SKM-1 (cell line): ENCODE measurements around the gene SLF1.
A peak's percentile ranks its signal among the peaks of the same experiment; 100 is the strongest.
"Not testable (repeated sequence)": the region's sequence is repeated elsewhere in the genome, so short reads cannot be mapped to it uniquely, and the experiment has no call there.

ENCODE experiments used
- DNase-seq: peaks from one replicate; lab custom pipeline; 2025; ENCODE audit not compliant: unreplicated experiment; lab: John Stamatoyannopoulos, UW

Gene SLF1

DNA sequence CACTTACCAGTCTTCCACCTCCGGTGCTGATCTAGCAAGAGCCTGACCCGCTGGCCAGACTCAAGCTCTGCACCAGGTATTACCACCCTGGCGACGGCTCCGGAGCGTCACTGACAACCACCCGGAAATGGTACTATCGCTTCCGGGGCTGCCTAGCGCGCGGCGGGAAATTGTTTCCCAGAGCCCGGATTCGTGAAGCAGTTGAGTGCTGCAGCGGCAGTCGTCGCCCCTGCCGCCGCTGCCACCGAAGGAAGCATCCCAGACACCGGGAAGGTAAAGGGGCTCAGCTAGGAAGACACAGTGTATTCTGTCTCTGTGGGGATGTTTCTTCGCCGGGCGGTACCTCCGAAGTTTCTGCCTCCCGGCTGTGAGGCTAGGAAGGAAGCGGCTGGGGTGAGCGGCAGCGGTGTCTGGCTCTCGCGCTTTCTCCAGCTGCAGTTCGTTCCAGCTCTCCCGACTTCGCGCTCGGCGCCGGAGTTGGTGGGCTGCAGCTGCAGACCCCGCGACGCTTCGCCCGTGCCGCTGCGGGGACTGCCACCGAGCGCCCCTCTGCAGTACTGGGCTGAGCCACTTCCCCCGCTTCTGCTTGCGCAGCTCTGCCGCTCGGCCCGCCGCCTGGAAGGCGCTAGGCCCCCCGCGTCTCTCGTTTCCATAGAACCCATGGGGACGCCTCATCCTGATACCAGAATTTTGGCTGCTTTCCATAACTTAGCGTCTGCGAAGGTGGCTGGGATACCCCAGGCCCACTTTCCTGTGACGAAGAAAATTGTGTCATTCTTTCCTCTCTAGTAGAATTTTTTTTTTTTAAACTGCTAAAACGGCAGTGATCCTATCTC, at the start of gene SLF1, which contains the start of gene KIAA0825:
SLF1 (plus strand) TSS at position 177 of the 836 bp plus-strand sequence. CDS start 10,142 bp downstream, outside the sequence.
KIAA0825 (minus strand) TSS at position 112 of the 836 bp plus-strand sequence. CDS start 81,478 bp downstream, outside the sequence.
- peak; percentile 69 for DNase-seq

DNA sequence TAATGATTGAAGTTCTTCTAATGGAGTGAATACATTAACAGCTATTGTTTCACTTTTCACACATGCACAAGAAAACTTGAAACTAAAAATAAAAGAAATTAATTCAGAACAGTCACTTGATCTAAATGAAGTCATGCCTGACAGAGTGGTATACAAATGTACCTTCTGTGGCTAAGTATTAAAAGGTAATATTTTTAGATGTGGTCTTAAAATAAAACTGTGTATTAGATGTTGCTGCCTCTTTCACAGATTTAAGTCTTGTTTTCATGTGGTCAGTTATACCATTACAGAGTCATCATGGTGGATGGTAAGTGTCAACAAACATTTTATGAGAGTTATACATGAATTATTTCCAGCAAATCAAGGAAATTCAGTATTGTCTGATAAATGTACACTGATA, 47.1 kb upstream of the SLF1 start:
- no peak for DNase-seq

DNA sequence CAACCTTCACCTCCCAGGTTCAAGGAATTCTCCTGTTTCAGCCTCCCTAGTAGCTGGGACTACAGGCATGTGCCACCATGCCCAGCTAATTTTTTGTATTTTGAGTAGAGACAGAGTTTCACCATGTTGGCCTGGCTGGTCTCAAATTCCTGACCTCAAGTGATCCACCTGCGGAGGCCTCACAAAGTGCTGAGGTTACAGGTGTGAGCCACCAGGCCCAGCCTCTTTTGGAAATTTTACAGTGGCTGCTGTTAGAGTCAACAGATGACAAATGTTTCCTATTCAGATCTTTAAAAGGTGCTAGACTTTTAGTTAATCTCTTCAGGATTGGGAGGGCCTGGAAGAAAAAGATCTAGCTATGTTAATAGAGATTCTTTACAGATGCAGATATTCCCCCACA, 45.1 kb upstream of the SLF1 start:
- not testable (repeated sequence) for DNase-seq

DNA sequence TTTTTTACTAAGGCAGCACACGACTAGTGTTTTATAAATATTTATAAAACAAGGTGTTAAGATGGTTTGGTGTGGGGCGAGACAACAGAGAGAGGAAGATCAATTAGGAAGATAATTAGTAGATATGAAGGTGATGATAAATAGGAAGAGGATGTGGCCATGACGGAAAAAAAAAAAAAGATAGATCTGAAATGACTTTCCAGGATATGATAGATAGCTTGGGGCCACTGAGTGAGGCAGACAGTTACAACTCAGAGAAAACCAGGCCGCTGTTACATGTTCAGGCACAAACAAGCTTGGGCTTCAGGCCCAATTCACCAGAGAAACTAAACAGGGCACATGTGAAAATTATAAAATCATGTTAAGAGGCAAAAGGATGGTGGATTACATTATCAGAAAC, 43.3 kb upstream of the SLF1 start:
- no peak for DNase-seq

DNA sequence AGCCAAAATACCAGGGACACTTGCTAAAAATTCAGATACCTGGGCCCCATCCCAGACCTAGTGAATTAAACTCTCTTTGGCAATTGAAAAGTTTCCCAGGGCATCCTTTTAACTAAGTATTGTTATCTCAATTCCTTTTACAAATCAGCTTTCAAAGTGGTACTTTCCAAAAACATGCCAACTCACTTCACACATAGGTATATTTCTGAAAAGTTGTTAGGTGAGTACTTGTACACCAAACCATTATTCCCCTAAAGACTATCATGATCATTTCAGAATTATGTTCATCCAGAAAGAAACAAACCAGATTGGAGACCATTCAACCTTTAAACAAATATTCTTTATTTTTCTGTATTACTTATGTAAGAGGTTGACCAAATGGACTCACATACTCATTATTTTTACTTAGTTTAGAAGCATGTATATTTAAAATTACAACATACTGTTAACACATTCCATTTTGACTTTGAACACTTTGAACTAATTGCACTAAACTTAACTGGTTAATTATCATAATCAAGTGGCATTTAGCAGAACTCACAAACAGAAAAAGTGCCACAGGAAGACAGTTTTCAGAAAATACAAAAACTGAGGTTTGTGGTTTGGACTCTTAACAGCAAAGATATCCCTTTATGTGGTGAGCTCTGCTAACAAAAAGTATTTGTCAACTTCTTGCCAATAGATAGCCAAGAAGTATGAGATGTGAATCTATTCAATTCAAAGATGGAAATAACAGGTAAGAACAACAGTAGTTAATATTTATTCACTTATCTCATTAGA, 40.8 kb upstream of the SLF1 start:
- no peak for DNase-seq

DNA sequence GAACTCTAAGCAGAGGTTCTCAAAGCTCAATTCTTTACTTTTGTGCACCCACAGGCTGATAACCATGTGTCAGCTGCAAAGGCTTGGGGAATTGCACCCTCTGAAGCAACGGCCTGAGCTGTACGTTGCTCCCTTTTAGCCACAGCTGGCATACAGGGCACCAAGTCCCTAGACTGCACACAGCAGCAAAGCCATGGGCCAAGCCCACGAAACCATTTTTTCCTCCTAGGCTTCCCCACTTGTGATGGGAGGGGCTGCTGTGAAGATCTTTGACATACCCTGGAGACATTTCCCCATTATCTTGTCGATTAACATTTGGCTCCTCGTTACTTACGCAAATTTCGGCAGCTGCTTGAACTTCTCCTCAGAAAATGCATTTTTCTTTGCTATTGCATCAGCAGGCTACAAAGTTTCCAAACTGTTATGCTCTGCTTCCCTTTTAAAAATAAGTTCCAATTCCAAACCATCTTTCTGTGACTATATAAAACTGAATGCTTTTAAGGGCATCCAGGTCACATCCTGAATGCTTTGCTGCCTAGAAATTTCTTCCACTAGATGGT, 23.1 kb upstream of the SLF1 start:
- peak; percentile 61 for DNase-seq

DNA sequence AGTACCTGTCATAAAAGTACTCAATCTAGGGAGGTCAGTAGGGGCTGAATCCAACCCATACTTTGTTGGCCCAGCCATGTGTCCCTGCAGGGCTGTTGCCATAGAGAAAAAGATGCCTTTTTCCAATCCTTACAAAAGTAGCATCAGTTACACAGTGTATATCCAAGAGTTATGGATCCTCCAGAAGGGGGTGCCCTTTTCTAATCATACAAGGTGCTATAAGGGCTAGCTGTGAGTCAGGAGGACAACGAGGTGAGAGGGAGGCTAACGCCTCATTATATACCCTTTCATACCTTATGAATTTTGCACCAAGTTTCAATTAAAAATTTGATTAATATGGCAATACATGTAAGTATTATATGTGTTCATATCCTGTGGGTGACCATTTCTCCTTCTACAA, 4.9 kb upstream of the SLF1 start:
- DNase-seq: no peak

DNA sequence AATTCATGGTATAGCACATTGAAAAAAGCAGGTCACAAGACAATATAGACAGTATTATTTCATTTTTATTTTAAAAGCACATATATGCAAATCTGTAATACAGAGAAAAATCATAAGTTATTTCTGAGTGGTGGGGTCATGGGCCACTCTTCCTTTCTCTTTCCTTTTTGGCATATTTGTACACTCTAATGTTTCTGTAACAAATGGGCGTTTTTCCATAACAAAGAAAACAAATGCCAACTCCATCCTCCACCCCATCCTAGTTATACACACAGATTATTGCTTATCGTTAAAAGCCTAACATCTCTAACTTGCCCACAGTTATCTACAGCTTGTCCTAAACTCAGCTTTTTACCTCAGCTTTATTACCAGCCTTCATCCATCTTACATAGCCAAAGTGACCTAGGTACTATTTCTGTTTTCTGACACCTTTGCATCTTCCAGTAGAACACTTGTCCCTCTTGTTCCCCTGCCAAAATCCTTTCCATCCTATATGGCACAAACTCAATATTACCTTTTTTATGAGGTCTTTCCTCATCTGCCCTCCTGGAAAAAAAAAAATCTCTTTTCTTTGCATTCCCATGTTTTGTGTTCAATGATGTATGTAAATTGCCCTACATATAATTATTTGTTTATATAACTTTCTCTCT, 4.2 kb upstream of the SLF1 start:
- no peak for DNase-seq

DNA sequence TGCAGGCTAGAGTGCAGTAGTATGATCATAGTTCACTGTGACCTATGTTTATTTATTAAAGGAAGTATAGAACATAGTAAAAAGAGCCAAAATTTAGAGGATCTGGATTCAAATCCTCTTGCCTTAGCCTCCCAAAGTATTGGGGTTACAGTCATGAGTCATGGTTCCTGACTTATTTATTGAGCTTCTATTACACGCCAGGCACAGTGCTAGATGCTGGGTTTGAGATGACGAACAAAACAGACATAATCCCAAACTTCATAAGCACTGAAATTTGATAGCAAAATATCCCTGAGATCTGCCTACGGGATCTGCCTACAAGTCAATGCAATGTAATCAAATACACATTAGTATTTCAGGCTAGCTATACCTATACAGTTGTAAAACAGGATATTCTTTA, 2.6 kb upstream of the SLF1 start:
- DNase-seq: no peak

DNA sequence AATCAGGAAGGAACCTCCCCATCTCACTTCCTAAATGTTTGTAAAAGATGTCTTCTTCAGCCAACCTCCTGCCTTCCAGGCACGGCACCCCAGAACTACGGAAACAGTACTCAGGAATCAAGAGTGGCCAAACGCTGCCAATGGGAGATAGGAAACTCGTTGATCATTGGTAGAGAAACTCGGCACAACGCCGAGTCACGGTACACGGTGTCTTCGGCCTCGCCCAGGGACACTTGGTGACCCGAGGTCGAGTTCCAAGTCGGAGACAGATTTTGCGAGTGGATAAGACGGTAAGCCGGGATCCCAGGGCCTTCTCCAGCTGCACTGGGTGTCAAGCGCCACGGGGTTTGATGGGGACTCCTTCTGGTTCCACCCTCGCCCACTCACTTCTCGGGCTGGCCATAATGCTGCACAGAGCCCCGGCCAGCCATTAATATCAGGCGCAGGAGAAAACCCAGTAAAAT, 408 bp upstream of the SLF1 start:
- no peak for DNase-seq

DNA sequence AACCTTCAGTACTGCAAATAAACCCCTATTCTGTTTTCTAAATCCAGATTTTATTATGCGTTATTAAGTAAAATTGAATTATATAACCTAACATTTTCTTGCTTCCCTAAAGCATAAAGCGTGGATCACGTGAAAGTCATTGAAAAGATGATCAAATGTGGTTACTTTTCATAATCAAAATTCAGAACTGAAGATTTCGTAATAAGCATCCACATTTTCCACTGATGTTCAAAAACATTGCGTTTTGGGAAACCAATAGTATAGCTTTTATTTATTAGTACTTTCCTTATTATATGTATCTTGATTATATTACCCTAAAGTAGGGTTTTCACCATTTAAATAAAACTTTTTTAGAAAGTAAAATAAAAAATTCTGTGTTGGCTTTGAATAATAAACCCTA, 1.8 kb downstream of the SLF1 start:
- DNase-seq: no peak

DNA sequence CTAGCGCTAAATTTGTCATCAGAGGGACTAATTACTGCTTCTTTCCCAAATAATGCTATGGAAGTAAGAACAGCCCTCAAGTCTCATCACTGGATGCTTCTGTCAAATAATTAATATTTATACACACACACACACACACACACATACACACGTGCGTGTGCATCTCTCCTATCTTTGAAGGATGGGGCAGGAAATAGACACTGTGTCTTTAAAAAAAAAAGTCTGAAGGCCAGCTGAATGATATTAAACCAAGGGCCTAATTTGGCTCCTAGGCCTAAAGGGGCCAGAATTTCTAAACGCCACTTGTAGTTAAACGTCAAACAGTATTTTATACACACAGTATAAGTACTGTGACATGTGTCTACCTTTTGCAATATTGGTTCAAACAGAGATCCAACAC, 3.3 kb downstream of the SLF1 start:
- no peak for DNase-seq

DNA sequence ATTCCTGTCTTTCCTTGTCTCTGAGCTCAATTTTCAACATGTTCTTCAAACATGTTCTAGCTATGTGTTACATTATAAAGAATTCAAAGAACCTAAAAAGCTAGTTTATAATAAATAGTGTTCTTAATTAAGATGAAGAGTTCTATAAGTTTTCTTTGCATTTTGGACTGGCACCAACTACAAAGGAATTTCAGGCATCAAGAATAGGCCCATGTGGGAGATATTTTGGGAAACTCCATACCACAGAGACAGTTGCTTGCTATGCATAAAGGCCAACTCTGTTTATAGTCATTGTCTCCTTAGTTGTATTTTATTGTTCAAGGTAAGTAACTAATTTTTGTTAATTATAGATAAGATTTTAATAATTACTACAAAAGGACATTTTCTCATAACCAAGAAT, 4.5 kb downstream of the SLF1 start:
- DNase-seq: no peak

DNA sequence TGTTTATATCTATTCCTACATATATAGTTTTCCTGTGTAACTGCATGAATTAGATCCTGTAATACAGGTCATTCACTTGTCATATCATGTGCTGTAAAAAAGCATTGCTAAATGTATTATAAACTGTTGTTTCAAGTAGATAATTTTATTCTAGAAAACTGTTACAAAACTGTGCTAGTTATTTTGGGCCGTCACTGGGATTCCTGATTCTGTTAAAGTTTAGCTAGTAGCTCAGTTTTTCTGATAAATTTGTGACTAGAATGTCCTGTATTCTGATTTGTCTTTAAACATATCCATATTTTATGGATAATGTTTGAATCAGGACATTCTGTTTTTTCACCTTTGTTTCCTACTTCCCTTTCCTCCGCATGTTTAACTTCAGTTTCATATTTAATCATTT, 5.4 kb downstream of the SLF1 start:
- DNase-seq: no peak

DNA sequence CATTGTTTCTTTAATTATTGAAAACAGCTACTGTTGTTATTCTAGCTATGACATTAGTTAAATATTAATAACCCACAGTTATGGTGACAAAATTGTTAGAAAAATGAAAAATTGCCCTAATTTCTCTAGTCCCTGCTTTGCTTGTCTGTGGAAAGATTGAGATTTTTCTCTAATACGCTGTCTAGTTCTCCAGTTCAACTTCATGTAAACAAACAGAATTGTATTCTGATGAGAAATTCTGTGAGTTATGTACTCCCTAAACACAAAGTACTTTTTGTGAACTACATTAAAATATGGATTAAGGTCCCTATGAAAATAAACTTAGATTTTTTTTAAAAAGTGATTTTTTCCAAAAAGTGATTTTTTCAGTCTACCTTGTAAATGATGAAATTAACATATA, 8.7 kb downstream of the SLF1 start:
- no peak for DNase-seq

DNA sequence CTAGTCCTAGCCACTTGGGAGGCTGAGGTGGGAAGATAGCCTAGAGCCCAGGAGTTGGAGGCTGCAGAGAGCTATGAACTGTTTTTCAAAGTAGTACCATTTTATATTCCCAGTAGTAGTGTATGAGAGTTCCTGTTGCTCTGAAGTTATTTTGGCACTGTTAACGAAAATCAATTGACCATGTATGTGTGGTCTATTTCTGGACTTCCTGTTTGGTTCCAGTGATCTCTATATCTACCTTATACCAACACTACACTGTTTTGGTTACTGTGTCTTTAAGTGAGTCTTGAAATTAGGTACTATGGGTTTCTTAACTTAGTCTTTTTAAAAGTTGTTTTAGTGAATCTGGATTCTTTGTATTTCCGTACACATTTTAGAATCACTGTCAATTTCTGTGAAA, 13.6 kb downstream of the SLF1 start:
- no peak for DNase-seq

DNA sequence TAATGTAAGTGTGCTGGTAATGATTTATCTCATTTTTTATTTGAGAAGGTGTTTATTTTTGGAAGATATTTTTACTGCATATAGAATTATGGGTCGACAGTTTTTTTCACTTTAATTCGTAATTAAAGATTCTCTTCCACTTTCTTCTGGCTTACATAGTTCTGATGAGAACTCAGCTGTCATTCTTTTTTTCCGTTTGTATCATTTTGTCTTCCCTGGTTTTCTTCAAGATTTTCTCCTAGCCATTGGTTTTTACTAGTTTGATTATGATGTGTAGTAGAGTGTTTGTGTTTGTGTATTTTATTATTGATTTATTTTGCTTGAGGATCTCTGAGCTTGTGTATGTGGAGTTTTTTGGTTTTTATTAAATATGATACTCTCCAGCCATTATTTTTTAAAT, 21.7 kb downstream of the SLF1 start:
- no peak for DNase-seq

DNA sequence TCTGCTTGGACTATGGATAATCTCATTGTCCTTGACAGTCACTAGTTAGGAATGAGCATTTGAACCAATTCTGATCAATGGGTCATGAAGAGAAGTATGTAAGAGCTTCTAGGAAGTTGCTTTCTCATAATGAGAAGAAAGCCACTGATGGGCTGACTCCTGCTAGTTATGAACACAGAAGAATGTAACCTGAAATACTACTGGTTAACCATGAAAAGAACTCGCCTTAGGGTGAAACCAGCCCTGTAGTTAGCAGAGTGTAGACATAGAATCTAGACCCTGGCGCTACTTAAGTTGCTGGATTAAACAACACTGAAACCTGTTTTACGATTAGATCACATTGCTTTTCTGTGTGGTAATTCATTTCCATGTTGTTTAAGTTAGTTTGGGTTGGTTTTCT, 26.6 kb downstream of the SLF1 start:
- no peak for DNase-seq

DNA sequence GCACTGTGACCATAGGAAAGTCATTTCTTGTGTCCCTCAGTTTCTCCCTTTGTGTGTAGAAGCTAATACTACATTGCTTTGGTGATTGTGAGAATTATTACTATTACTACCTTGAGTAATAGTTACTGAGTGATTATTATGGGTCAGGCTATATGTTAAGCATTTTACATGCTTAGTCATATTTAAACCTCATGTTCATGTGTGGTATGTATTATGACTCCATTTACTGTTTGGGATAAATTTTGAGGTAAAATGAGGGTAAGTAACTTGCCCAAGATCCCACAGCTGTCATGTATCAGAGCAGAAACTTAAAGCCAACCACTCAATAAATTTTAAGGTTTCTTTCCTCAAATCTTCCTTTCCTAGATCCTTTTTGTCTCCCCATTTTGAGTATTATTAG, 28.3 kb downstream of the SLF1 start:
- no peak for DNase-seq

DNA sequence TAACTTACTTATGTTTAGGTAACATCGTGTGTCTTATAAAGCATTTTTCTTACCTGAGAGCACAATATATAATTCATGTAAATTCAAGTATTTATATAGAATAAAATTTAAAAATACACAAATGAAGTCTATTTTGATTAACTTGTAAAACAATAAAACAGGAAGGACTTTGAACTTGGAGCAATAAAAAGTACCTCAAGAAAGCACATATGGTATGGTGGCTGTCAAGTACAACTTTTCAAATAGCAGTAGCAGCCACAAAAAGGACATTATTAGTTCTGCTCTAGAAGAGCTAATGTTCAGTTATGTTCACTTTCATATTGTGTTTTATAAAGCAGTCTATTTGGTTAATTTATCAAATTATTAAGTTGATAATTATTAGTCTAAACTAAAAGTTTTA, 31.4 kb downstream of the SLF1 start:
- no peak for DNase-seq

DNA sequence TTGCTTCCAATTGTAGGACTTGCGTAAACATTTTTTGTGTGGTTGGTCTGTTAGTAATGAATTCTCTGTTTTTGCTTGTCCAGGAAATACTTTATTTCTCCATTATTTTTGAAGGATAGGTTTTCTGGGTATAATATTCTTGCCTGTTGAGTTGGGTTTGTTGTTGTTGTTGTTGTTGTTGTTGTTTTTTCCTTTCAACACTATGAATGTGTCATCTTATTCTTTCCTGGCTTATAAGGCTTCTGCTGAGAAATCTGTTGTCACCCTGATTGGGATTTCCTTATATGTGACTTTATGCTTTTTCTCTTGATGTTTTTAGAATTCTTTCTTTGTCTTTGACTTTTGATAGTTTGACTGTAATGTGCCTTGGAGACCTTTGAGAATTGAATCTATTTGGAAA, 39.8 kb downstream of the SLF1 start:
- DNase-seq: no peak
